SU-DHL-6 (cell line): ENCODE measurements around the gene ALDH1L2.

Experiments used
- CTCF ChIP-seq: fragments of 200-600 bp; sonication (generic); IDR thresholded peaks from one replicate; pipeline ENCODE4 v1.5.1; 2017; ENCODE audit warnings: antibody characterized with exemption, mild to moderate bottlenecking, low read length, moderate library complexity; ENCODE audit not compliant: insufficient read depth, poor library complexity, severe bottlenecking
- EZH2phosphoT487 ChIP-seq: fragments of 200-600 bp; sonication (generic), shearing (Covaris generic); conservative IDR thresholded peaks from 2 replicates; pipeline ENCODE4 v1.6.1; 2018; ENCODE audit warnings: mild to moderate bottlenecking, antibody characterized with exemption, low read length, moderate library complexity, mixed read lengths

GRCh38 chr12:105041186-105041585, 43.1 kb downstream of the ALDH1L2 start:
- TF ChIP-seq EZH2phosphoT487 = no peak
- no peak for TF ChIP-seq CTCF
